HPDE6-E6E7 (cell line): Measurements from ENCODE around the gene SIRT5.

Experiments used
- DNase-seq: peaks from one replicate; pipeline ENCODE4 v3.0.0; 2011; ENCODE audit warnings: missing footprints; ENCODE audit errors: extremely low spot score

The SIRT5 gene

GRCh38 chr6:13589801-13590200 is 15.4 kb downstream of the SIRT5 start:
- no peak for DNase-seq

- DNase-seq: no peak
These were observed 16.3 kb downstream of the SIRT5 start for GRCh38 chr6:13590574-13591153.

DNA sequence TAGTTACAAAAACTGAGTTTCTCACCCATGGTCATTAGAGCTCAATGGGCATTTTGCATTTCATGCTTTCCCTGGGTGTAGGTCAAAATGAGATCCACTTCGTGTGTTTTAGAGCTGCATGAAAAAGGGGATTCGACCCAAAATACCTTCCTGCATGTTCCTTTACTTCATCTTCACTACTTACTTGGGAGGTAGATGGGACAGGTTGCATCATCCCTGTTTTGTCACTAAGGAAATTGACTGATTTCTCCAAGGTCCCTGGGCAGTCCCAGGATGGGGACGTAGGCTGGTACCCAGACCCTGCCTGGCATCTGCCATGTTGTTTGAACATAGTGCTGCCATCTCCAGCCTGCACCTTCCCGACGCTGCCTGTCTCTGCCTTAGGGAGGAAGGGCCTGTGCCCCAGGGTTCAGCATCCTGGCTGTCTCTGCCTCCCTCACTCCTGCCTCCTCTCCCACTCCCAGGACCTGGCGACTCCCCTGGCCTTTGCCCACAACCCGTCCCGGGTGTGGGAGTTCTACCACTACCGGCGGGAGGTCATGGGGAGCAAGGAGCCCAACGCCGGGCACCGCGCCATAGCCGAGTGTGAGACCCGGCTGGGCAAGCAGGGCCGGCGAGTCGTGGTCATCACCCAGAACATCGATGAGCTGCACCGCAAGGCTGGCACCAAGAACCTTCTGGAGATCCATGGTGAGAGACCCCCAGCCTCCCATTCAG is 17.0 kb downstream of the SIRT5 start:
- no peak for DNase-seq

DNA sequence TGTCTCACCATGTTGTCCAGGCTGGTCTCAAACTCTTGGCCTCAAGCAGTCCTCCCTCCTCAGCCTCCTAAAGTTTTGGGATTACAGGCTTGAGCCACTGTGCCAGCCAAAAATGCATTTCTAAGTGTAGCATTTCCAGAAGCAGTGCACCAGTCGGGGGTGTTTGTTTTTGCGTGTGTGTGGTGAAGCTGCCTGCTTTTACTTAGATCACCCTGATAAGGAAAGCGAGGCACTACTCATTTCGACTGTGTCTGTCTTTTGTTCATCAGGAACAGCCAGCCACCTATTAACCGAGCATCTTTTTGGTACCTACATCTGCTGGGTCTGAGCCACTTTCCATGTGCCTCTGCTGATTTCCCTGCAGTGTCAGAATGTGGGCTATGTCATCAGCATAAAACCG is 18.7 kb downstream of the SIRT5 start:
- no peak for DNase-seq

- no peak for DNase-seq
These were observed 19.3 kb downstream of the SIRT5 start for GRCh38 chr6:13593720-13594119.

DNA sequence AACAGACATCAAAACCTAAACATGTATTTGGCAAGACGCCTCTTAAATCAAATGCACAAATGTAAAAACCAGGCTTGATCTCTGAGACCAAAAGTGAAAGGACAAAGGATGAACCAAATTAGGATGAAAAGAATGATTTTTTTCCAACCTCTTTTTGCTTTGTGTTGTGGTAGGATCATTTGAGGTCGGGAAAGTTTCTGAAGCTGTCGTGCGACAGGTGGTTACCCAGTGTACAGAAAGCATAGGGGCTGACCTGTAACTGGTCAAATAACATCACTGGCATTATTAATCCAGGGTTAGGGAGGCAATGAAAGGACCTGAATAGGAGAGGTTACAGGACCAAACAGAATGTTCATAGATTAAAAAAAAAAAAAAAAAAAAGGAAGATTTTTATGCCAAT is 22.7 kb downstream of the SIRT5 start:
- DNase-seq: no peak

DNA sequence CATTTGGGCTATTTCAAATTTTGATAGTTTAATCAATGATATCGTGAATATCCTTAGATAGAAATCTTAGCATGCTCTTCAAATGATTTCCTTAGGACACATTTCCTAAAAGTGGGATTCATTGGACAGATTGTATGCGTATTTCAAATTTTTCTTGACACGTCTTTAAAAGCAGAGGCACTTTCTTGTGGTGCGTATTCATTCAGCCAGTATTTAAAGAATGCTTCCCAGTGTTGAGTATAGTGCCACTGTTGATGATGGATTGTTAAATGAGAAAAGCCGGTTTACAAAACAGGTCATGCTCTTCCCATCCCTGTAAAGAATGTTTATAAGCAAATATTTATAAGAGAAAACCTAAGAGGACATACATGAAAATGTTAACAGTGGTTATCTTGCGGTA is 25.6 kb downstream of the SIRT5 start:
- DNase-seq: no peak

DNA sequence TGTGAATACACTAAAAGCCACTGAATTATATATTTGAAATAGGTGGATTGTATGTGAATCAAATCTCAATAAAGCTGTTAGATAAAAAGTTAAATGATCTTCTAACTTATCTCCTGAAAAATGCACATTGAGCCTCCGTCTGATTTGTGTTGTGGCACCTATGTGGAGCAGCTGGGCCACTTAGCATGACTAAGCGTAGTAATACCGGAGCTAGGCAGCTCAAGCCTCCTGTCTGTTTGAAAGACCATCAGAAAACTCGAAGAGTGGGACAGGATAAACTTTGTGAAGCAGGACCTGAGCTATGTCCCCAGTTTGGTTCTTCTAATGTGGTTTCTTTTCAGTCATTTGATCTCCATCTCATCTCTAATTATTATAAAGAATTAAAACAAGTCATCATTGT is 29.7 kb downstream of the SIRT5 start:
- no peak for DNase-seq

GRCh38 chr6:13604546-13605416 is 30.4 kb downstream of the SIRT5 start:
- DNase-seq: no peak

DNA sequence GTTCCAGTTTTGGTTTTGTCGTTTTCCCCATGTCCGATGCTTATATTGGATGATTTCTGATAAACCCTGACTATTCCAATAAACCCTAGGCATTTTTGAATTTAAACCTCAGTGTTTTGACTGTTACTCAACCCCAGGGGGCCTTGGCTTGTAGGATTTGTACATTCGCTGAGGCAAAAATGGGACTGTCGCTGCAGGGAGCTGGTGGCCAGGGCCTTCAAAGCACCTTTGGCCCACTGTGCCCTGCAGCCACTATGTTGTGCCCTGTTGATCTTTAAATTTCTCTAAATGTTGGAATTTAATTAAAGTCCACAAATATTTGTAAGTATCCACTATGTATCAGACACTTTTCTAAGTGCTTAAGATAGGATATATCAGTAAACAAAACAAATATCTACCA is 31.2 kb downstream of the SIRT5 start:
- DNase-seq: no peak

DNA sequence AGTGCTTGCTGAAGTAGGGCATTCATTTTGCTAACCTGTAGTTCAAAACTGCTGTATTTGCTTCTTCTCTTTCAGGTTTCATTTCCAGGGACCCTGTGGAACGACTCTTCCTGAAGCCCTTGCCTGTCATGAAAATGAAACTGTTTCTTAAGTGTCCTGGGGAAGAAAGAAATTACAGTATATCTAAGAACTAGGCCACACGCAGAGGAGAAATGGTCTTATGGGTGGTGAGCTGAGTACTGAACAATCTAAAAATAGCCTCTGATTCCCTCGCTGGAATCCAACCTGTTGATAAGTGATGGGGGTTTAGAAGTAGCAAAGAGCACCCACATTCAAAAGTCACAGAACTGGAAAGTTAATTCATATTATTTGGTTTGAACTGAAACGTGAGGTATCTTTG is 37.3 kb downstream of the SIRT5 start:
- no peak for DNase-seq

DNA sequence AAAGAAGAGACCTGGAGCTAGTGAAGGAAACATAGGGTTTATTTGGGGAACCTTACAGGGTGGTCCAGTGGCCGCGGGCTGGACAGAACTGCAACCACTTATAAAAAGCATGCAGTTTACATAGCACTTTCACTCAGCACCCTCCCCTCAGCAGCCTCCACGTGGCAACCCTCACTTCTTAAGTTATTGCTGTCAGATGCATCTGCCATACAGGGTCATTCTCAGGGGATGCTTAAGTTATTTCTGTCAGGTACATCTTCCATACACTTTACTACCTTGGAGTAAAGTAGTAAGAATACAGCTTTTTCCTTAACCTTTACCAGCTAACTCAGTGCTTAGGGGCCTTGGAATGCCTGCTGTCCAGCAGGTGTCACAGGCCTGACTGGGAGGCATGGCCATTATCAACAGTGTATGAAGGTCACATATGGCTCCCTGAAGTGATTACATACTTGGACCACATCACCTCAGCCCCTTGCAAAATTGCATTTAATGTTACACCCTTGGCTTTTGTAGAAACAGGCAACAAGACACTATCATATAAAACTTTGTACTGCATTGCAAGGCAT is 38.7 kb downstream of the SIRT5 start:
- no peak for DNase-seq

GRCh38 chr6:13614126-13614925 is 39.9 kb downstream of the SIRT5 start:
- DNase-seq: peak; percentile 45

GRCh38 chr6:13614926-13615791 is 40.8 kb downstream of the SIRT5 start, which contains the start of gene NOL7:
Gene NOL7, plus strand, starts transcription at chr6:13615335. Its CDS starts 24 bp downstream, at chr6:13615359.
- peak; percentile 88 for DNase-seq

- DNase-seq: peak; percentile 19
These were observed 41.4 kb downstream of the SIRT5 start for GRCh38 chr6:13615792-13616120.

DNA sequence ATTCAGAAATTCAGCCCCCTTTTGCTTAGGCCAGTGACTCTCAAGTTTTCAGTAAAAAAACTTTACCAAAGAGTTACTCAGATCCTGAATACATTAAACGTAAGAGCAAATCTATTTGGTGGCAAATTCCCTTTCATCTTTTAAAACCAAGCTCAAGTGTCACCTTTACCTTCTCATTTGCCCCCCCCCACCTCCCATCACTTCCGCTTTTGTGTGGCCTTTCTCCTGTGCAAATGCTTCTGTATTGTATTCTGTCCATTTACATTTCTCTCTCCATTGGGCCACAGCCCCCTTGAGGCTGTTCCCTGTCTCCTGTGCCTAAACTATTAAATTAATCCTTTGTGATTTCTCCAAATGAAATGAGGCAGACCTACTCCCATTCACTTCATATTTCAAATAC is 42.7 kb downstream of the SIRT5 start:
- no peak for DNase-seq

DNA sequence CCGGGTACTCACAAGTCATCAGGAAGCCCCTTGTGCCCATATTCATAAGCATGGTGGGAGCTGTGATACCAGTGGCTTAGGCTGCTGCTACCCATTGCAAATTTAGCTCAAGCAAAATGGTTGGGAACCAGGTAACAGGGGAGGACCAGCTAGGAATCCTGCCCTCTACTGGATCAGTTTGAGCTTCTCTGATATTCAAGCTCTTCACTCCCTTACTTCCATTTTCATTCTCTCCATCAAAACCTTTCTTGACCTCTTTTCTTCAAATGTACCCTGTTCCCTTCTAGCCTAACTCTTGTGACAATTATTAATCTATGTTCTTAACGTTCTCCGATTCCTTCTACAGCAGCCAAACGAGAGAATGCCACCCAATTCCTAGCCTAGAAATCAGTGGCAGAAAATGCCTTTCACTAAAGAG is 50.5 kb downstream of the SIRT5 start:
- peak; percentile 15 for DNase-seq

DNA sequence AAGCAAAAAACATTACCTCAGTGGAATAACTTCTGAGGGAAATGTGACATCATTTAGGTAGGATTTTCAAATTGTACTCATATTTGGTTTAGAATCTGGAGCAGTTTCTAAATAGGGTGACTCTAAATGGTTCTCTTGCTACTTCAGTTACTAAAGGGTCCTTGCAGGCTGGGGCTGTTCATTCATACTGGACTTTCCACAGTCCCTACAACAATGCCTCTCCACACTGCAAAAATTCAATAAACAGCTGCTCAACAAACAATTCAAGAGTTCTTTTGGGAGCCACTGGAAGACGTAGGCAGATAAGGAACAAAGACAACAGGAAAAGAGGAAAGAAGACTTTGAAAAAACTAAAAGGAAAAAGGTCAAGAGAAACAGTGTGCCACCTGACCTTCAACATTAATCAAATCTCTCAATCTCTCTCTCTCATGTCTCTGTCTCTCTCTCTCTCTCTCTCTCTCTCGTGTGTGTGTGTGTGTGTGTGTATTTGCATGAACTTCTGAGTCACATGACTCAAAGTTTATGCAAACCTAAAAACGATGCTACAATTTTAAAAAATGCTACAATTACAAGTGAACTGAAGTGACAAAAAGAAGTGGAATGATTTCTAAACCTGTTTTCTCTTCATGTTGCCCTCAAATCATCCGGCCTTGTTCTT is 55.2 kb downstream of the SIRT5 start:
- no peak for DNase-seq

DNA sequence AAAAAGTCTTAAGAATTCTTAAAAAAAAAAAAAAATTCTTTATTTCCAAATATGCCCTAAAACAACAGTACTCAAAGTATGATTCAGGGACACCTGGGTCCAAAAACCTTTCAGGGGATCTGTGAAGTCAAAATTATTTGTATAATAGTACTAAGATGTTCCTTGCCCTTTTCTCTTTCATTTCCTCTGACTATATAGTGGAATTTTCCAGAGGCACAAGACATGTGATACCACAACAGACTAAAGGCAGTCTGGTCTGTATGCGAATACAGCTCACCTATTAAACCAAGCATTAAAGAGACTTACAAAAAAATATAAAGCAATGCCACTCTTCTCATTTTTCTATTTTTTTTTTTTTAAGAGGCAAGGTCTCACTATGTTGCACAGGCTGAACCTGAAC is 56.1 kb downstream of the SIRT5 start:
- DNase-seq: no peak

DNA sequence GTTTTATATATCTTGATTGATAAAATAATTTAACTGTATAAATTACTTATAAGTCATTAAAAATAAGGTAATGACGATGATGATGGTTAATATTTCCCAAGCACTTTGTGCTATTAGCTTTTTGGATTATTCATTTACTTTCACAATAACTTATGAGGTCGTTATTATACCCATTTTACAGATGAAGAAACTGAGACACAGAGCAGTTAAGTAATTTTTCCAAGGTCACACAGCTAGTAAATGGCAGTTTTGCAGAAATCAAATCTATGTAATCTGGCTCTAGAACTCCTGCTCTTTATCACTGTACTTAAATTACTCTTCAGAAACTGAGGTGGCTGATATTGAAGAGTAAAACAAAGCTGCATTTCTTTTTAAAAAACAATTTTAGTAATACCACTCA is 58.9 kb downstream of the SIRT5 start:
- no peak for DNase-seq
